Jurkat, Clone E6-1 (cell line): Measurements from ENCODE around the gene FRRS1L.

Experiments
- DNase-seq: peaks from one replicate; pipeline ENCODE4 v3.0.0-alpha.2; 2011; ENCODE audit warnings: low read depth, low spot score
- H3K4me3 ChIP-seq: 2 replicates; pipeline ENCODE4 v1.5.1; 2011; ENCODE audit warnings: mild to moderate bottlenecking, low read length, control low read depth, moderate library complexity

Gene FRRS1L

DNA sequence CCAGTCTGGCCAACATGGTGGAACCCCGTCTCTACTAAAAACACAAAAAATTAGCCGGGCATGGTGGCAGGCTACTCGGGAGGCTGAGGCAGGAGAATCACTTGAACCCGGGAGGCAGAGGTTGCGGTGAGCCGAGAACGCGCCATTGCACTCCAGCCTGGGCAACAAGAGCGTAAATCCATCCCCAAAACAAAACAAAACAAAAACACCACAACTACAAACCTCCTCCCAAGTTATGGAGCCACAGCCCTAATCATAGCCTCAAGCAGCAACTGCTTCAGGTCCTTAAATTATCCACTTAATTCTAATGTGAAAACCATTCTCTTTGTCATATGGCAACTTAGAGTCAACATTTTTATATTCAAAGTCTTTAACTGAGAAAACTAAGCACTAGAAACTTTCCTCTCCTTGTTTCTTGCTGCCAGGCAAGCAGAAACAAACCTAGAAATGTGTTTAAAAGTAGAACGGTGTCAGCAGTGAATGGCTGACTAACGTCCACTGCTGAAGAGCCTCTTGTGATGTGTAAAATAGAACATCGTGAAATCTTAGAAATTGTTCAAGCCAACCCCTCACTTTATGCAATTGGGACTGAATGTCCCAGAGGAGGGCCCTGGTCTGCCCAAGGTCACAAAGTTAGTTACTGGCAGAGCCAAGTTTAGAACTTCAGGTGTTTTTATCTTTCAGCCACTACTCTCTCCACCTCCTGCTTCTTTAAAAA, 53.0 kb downstream of the FRRS1L start:
- DNase-seq: no peak
- H3K4me3 ChIP-seq: no peak overlapping the region

DNA sequence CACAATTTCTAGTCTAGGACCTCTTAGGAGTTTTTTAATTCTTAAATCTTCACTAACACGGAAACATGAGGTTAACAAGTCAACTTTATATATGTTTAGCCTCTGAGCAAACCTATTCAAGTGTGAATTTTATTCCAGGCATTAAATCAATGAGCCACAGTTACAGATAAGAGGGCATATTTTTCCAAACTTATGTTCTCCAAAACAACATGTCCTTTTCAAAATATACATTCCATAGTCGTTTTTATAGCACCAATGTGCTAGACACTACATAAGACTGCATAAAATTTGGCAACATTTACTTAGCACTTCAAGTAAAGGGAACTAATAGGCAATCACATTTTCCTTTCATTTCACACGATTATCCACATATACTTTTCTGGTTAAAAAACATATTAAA, 53.8 kb downstream of the FRRS1L start:
- H3K4me3 ChIP-seq: no peak overlapping the region
- no peak for DNase-seq

DNA sequence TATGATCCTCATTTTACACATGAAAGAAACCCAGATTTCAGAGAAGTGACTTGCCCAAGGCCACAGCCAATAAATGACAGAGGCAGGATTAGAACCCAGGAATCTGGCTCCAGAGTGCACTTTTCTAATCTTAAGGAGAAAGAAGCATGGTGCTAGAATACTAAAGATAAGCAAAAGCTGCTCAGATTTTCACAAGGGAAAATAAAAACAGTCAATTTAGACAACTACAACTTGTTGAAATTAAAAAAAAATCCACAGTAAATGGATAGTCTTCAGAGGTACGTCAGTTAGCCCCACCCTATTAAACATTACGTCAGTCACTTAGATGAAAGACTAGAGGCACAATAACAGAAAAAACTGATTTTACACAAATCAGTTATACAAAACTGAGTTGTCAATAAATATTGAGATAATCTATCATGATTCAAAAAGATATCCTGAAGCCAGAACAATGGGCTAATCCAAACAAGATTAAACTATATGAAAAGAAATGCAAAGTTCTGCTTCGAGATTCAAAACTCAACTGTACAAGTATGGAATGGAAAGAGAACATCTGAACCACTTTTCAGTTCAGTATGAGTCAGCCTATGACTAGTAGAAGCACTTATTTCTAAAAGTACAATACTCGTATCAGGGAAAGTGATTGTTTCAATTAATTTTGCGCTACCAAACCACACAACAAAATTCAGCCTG, 56.6 kb downstream of the FRRS1L start:
- DNase-seq: no peak
- no peak overlapping the region for H3K4me3 ChIP-seq

DNA sequence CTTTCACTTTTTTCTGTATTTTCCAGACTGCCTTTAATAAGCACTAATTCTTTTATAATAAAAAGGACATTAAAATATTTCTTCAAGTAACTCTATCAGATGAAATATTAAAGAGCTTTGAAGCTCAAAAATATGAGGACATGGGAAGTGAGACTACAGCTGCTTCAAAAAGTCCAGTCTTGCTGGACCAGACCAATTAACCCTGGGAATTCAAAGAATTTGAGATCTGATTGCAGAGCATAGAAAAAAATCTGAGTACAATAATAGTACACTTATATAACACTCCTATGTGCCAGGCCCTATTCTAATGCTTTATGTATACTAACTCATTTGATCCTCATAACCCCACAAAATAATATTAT, 57.1 kb downstream of the FRRS1L start:
- H3K4me3 ChIP-seq: no peak overlapping the region
- DNase-seq: no peak

DNA sequence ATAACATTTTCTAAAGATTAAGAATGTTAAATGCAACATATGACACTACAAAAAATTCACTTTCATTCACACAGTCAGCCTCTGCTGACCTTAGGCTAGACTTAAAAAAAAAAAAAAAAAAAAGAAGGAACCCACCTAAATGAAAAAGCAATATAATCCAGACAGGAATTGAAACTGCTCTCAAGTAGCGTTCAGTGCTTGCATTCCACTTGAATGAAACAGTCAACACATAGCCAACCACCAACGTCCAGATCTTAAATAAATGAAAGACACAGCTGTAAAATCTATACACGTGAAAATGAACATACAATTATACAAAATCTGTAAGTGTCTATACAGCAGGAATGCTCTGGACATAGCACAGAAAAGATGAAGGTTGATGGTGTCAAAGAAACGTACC, 58.7 kb downstream of the FRRS1L start:
- no peak for DNase-seq
- H3K4me3 ChIP-seq: no peak overlapping the region

DNA sequence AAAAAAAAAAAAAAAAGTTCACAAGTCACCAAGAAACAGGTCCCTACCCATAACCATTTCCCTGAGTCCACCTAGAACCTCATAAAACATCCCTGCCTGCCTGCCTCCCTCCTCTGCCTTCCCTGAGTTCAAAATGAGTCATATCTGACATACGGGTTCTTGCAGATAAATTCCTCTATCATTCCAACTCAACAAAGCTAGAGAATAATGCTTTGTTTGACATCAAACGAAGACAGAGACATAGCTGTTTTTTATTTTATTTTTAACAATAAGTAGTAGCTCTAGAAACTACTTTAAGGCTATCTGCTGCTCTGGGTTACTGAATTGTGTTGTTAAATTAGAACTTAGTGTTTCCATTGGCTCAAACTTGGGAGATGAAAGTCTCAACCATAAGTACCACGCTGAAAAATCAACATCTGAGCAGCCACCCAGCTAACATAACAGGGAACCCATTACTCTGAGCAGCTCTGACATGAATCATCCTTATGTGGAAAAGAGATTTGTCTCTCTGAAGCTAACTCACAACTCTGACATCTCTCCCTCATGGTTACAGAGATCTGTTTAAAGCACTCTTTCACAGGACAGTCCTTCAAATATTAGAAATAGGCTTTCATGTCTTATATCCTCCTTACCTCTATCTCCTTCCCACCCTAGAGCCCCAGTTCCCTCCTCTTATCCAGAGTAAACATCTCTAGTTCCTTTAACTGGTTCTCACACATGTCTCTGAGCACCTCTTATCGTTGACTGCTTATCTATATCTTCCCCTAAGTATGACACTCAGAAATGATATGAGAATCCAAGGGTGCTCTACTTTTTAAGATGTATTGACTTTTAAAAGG, 59.4 kb downstream of the FRRS1L start:
- H3K4me3 ChIP-seq: no peak overlapping the region
- DNase-seq: no peak

DNA sequence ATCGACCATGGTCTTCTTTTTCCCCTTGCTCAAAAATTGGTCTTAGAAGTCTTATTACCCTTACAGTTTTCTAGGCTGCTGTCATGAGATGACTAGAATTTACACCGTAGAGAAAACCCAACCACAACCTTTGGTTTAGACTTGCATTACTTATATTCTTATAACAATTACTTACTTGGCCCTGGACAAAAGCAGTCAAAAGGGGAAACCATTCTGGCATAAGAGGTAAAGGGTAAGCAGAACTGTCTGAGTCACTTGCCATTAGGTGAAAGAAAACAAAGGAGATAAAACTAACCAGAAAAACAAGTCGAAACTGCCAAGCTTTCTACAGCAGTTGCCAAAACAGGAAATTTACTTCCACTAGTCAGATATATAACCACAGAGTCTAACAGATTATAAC, 65.2 kb downstream of the FRRS1L start:
- peak overlapping the region; percentile 35 for H3K4me3 ChIP-seq
- DNase-seq: peak; percentile 71

DNA sequence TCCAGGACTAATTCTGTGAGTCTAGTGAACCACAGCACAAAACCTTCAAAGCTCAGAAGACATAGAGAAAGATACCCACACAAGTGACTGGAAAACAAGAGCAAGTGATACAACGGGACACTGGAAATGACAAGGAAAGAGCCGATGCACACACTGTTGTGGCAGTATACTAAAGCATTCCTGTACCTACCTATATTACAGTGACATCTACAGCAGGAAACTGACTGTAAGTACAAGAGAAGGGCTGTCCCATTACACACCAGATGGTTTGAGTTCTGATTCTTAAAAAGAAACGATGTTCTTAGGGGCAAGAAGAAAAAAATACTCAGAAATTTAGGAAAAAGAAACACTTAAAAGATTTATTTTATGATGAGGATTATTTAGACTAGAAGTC, 65.8 kb downstream of the FRRS1L start:
- DNase-seq: no peak
- H3K4me3 ChIP-seq: peak overlapping the region; percentile 35; the same call in 1 of the 2 replicates

DNA sequence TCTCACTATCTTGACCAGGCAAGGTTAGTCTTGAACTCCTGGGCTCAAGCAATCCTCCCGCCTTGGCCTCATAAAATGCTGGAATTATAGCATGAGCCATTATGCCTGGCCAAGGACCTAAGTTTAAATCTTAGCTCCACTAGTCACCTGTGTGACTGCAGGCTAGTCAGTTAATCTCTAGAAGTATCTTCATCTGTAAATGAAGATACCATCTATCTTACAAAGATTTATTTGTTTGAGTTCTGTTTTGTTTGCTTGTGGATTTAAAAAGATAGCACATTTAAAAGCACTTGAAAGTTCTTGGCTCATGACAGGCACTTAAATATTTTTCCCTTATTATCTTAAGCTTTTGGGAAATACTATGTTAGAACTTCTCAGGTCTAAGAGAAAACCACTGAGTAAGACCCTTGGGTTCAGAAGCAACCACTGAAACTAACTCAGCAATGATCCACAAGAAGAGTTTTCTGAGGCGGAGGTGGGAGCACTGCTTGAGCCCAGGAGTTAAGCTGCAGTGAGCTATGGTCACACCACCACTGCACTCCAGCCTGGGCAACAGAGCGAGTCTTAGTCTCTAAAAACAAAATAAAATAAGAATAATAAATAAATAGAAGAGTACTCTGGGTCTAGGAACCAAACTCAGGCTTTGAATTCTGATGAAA, 66.4 kb downstream of the FRRS1L start:
- no peak for DNase-seq
- H3K4me3 ChIP-seq: no peak overlapping the region; the same call in 1 of the 2 replicates

DNA sequence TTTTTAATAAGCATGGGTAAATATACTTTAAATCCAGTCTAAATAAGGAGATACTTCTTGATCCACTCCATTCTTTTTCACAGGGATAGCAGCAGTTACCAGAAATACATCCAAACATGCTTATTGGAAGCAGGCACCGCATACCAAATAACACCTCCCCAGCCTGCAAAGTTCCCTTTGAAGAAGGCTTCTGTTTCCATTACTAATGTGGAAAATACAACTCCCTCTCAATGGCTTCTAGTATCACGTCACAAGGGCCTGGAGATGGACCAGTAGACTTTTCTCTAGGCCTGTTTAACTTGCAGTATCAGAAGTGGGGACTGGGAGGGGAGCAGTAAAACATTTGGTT, 68.1 kb downstream of the FRRS1L start:
- no peak for DNase-seq
- H3K4me3 ChIP-seq: no peak overlapping the region

DNA sequence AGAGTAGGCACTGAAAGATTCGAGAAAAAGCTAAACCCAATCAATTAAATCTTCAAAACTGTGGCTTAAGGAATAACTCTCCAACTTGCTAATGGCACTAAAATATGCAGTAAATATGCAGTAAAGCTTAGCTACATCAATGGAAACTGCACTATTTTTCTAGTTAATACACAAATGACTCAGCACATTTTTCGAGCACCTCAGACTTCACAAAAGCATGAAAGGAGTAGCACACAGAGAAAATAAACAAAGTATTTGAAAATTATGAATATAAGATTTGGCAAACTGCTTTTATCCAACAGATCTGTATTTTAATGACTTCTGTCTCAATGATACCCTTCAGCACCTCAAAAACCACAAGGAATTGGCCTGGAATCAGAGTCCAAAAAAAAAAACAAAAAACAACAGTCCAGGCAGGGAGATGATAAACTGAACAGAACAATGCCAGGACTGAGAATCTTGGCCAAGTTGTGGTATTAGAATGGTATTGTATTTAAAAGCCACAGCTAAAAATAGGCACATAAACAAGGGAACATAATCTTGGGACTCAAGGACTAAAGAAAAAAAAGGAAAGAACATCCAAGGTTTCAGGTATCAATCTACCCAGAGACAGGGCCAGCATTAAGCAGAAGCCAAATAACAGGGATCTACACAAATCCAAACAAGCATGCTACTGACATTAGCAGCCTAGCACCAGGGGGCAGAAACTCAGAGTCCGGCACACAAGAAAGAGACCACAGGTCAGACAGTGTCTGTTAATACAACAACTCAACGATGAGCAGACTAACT, 68.7 kb downstream of the FRRS1L start:
- DNase-seq: no peak
- H3K4me3 ChIP-seq: no peak overlapping the region

DNA sequence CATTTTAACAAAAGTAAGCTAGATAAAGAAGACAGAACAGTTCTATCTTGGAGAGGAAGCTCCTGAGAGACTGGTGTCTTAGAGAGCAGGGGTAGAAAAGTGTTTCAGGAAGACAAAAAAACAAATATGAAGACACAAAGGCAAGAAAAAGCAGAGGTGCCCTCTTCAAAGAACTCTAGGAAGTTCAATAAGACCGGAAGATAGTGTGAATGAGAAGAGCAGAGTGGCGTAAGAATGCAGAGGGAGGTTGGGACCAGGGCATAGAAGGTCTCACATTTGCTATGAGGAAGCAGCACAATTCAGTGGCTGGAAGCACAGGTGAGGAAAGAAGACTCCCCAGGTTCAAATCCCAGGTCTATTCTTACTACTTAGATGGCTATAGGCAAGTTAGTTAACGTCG, 69.9 kb downstream of the FRRS1L start:
- peak; percentile 64 for DNase-seq
- no peak overlapping the region for H3K4me3 ChIP-seq

DNA sequence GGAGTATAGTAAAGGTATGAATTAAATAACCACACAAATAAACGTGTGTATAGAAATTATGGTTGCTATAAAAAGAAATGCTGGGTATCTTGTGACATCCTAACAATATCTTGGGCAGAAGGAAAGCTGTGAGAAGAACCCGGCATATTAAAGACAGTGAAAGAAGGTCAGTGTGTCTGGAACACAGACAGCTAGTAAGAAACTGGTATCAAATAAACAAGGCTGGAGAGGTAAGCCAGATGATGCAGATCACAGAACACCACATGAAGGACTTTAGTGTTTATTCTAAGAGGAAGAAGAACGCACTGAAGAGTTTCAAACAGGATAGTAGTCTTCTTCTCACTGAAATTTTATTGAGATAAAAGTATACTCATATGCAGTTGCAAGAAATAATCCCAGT, 71.7 kb downstream of the FRRS1L start:
- H3K4me3 ChIP-seq: no peak overlapping the region
- no peak for DNase-seq

DNA sequence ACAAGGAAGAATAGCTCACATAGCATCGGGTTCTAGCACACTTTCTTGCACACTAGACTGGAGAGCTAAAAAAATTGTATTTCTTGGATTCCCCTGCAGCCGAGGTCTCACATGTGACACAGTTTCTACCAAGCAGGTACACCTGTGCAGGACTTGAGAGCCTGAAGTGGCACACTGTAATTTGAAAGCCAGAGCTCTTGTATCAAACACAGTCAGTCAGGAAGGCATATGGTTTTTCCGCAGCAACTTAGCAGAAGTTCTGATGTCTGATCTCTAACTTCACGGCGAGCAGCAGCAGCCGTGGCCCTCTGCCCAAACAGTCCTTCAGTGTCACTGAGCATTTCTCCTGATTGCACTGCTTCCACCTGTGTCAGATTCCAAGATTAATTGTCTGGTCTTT, 72.8 kb downstream of the FRRS1L start:
- no peak overlapping the region for H3K4me3 ChIP-seq
- no peak for DNase-seq

DNA sequence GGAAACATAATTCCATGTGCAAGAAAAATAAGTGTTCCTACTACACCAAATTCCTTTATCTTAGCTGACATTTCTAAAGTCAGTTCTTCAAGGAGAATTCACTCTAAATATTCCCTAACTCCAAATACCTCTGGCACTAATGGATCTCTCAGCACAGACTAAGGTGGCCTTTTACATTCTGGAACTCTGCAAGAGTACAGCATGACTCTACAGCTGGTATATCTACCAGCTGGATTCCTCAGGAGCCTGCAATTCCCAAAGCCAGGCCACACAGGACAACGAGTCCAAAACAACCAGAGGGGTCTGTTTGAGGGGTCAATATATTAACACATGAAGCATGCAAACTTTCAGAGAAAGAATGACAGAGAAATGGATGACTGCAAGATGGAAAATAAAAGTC, 74.5 kb downstream of the FRRS1L start:
- H3K4me3 ChIP-seq: no peak overlapping the region
- DNase-seq: no peak

DNA sequence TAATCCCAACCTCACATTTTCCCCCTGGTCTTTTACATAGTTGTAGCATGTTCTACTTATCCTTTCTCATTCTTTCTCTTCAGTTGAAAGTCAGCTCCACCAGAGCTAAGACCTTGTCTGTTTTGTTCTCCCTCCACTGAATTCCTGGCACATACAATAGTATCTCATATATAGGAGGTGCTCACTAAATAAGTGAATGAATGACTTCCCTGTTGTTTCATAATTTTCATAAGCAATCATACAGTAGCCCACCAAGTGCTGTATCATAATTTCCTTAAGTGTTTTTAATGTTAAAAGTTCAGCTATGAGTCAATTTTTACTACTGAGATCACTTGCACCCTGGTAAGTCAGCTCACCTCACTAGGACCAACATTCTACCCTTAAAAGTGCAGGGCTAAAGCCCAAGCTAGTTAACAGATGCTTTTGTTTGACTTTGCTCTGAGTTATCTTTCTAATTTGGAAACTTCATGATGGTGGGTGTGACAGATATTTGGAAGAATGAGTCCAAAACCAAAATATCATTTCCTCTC, 74.9 kb downstream of the FRRS1L start:
- no peak overlapping the region for H3K4me3 ChIP-seq
- no peak for DNase-seq

DNA sequence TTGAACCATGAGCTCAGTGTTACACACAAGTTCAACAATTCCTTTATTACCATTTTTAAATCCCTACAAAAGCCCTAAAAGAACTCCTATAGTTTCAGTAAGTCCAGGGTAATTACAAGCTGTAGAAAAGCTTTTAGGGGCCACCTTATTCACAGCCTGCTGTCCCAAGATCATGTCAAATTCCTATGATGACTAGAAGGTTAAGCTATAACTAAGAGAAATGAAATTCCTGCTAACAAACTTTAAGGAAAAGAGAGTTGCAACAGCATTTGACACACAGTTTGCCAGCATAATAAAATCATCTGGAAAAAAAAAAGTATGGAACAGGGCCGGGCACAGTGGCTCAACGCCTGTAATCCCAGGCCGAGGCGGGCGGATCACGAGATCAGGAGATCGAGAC, 78.8 kb downstream of the FRRS1L start:
- H3K4me3 ChIP-seq: no peak overlapping the region

DNA sequence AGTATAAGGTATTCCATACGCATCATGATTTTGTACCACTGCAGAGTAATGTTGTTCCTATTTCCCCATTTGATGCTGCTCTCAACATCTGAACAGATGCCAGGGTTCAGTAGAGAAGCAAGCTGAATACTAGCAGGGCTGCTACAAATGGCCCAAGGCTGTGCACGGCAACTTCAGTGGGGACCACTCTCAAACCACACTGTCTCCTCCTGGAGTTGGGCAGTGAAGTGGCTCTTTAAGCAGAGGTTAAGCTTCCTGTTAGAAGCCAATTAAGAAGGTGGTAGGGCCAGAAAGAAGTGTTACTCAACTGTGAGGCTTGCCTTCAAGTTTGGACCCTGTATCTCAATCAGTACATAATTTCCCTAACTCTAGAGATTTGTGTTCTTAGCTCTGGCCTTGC, 79.3 kb downstream of the FRRS1L start:
- DNase-seq: no peak
- H3K4me3 ChIP-seq: no peak overlapping the region

More for the DNA sequence above, 78.8 kb downstream of the FRRS1L start:
- DNase-seq: no peak

DNA sequence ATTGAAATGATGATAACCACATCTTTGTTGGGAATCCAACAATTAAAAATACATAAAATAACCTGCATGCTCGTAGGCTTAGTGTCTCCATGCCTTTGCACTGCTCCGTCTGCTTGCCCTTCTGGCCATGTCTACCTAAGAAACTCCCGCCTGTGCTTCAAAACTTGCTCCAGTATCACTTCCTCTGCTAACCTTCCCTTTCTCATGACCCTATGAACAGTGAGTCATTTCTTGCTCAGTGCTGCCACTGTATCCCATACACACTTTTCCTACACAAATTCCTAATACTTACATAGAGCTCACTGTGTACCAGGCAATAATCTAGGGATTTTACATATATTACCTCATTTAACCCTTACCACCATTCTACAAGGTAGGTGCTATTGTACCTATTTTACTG, 80.8 kb downstream of the FRRS1L start:
- no peak for DNase-seq
- no peak overlapping the region for H3K4me3 ChIP-seq
